T-helper 1 cell treated with Interleukin-12 subunit alpha and Interleukin-12 subunit beta and Interleukin-4 antibody, amounts not matched to agents 30 ng/mL and 1 ng/mL, for 36 hours (primary cell): ENCODE measurements around the gene FOXN3. TPM values are rescaled to one million over a fixed set of nuclear protein-coding genes. Genes with fewer than 3 reads are reported as not detected.

Source experiments
- intact Hi-C: fragments of 100-400 bp; cut with micrococcal nuclease; formaldehyde crosslinking; loops from one replicate; pipeline ENCODE4 v1.15.1; 2024
- total RNA-seq: library from RNA; stranded (reverse); gene quantifications from 2 replicates; pipeline ENCODE4 v1.2.3, GENCODE V29; 2022

FOXN3 gene
- total RNA-seq, 1 donor from 2014 or later: 110 TPM

GRCh38 chr14:89435492-89435891, 18.5 kb upstream of the FOXN3 start:
- intact Hi-C loops: no loop called here

- intact Hi-C loops: loop anchor here (5.0 kb wide), 1 partner anchor 525 kb away; the partner anchor contains the start of gene TDP1
Measured at GRCh38 chr14:89432226-89432625, 15.2 kb upstream of the FOXN3 start.

- intact Hi-C loops: loop anchor here (1.0 to 5.0 kb wide), 10 partner anchors 8 to 527 kb away; partner anchors contain the start of gene TDP1
Measured at GRCh38 chr14:89430391-89431236, 13.6 kb upstream of the FOXN3 start.

GRCh38 chr14:89429199-89430181, 12.5 kb upstream of the FOXN3 start:
- intact Hi-C loops: loop anchor here (1.0 to 5.0 kb wide), 10 partner anchors 7 to 528 kb away; partner anchors contain the start of gene TDP1

GRCh38 chr14:89428546-89429198, 11.6 kb upstream of the FOXN3 start:
- intact Hi-C loops: no loop called here

- intact Hi-C loops: no loop called here
Measured at GRCh38 chr14:89428173-89428523, 11.1 kb upstream of the FOXN3 start.

- intact Hi-C loops: no loop called here
Measured at GRCh38 chr14:89427426-89428172, 10.6 kb upstream of the FOXN3 start.

GRCh38 chr14:89425931-89426330, 8.9 kb upstream of the FOXN3 start:
- intact Hi-C loops: no loop called here

- intact Hi-C loops: no loop called here
Measured at GRCh38 chr14:89424241-89424640, 7.2 kb upstream of the FOXN3 start.

- intact Hi-C loops: loop anchor here (1.0 kb wide), 1 partner anchor 7 kb away; no protein-coding TSS in a partner anchor
Measured at GRCh38 chr14:89422952-89423345, 5.9 kb upstream of the FOXN3 start.

- intact Hi-C loops: loop anchor here (1.0 kb wide), 1 partner anchor 8 kb away; no protein-coding TSS in a partner anchor
Measured at GRCh38 chr14:89422181-89422951, 5.3 kb upstream of the FOXN3 start.

- intact Hi-C loops: no loop called here
Measured at GRCh38 chr14:89420502-89420901, 3.5 kb upstream of the FOXN3 start.

GRCh38 chr14:89419973-89420482, 3.0 kb upstream of the FOXN3 start:
- intact Hi-C loops: loop anchor here (5.0 to 10.0 kb wide), 7 partner anchors 302 to 977 kb away; partner anchors contain the start of genes CALM1, PSMC1 and ZC3H14

- intact Hi-C loops: loop anchor here (1.0 to 10.0 kb wide), 8 partner anchors 303 to 978 kb away; partner anchors contain the start of genes CALM1, PSMC1 and ZC3H14
Measured at GRCh38 chr14:89418976-89419375, 1.9 kb upstream of the FOXN3 start.

- intact Hi-C loops: loop anchor here (1.0 to 10.0 kb wide), 8 partner anchors 304 to 979 kb away; partner anchors contain the start of genes CALM1, PSMC1 and ZC3H14
Measured at GRCh38 chr14:89418452-89418851, 1.4 kb upstream of the FOXN3 start.

GRCh38 chr14:89417465-89418225, 612 bp upstream of the FOXN3 start:
- intact Hi-C loops: loop anchor here (1.0 to 10.0 kb wide), 12 partner anchors 27 to 980 kb away; partner anchors contain the start of genes CALM1, PSMC1, TDP1 and ZC3H14

GRCh38 chr14:89416002-89416995, 734 bp downstream of the FOXN3 start:
- intact Hi-C loops: loop anchor here (1.0 to 10.0 kb wide), 17 partner anchors 14 to 981 kb away; partner anchors contain the start of genes CALM1, PSMC1 and ZC3H14
